Measurements from ENCODE around the gene KIF16B. TPM values are rescaled to one million over a fixed set of nuclear protein-coding genes. Genes with fewer than 3 reads are reported as not detected.

The KIF16B gene
- total and polyA plus RNA-seq, 9 of the 15 experiments (the other 6 are each of a cell fraction or from before 2014, with no cell fraction given): 1.00 to 10.6 (median 8.5) TPM

DNA sequence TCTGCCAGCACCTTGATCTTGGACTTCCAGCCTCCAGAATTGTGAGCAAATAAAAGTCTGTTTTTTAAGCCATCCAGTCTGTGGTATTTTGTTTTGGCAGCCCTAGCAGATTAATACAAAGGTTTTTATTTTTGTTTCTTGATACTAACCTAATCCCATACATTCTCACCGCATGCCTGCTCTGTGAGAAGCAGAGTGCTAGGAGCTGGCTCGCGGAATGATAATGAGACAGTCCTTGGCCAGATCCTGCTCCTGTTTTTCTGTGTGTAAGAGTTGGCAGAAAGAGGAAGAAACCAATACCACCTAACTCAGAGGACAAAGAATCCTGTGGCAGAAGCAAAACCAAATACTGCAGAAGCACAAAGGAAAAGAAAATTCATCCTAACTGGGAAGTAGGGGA, 82.6 kb downstream of the KIF16B start:
- FAIRE-seq (no peak), DNase-seq (ENCODE audit: extremely low read depth in 1 of 4, low spot score in 3 of 4) (no peak), ATAC-seq (no peak)
- Histone ChIP-seq H2AFZ (ENCODE audit: low read depth, low read length) (no peak overlapping the region), H3K9me3 (replicated peaks; ENCODE audit: control insufficient read depth, insufficient read depth, low read depth, low read length) (no peaks in the 10 kb centered on the region), H4K20me1 (replicated peaks; ENCODE audit: control insufficient read depth, insufficient read depth, low read length) (no peaks in the 10 kb centered on the region), H3K79me2 (ENCODE audit: control insufficient read depth, insufficient read depth, low read length) (no peaks in the 10 kb centered on the region), H3K4me1 (replicated peaks in 1 of 2; ENCODE audit: control insufficient read depth in 2 of 2, insufficient read depth in 2 of 2, low read length in 2 of 2) (no peaks in the 10 kb centered on the region; a peak in 1 of 5 replicates), H3K4me3 (no peak overlapping the region), H3K4me2 (ENCODE audit: insufficient read depth, low read length) (no peak overlapping the region), H3K27me3 (ENCODE audit: control insufficient read depth in 2 of 2, insufficient read depth in 2 of 2, low read length in 2 of 2) (no peaks in the 10 kb centered on the region), H3K27ac (ENCODE audit: extremely low read depth, low read depth, low read length) (no peak overlapping the region), H3K9me1 (ENCODE audit: control insufficient read depth, insufficient read depth, low read length) (no peaks in the 10 kb centered on the region), H3K9ac (ENCODE audit: insufficient read depth in 1 of 2, low read depth in 2 of 2, low read length in 2 of 2) (no peak overlapping the region), H3K36me3 (ENCODE audit: control insufficient read depth, insufficient read depth, low read length) (no peaks in the 10 kb centered on the region)
- intact Hi-C loops (cut with micrococcal nuclease): no loop called here
- WGBS (ENCODE audit: insufficient coverage, low coverage, missing lambda C conversion rate): 86% methylated on average over 3 of the region's 3 CpGs
- in situ Hi-C loops (cut with MboI): no loop called here
- CTCF ChIA-PET (ENCODE audit: low intra/inter-chr PET ratio): no interaction called here
- POLR2A ChIA-PET: no interaction called here
- no TSS peak for BruUV-seq (replicated peaks)
- no peak for TF ChIP-seq ZNF253 (CRISPR knock-in tag; conservative IDR thresholded peaks at IDR 0.05)

DNA sequence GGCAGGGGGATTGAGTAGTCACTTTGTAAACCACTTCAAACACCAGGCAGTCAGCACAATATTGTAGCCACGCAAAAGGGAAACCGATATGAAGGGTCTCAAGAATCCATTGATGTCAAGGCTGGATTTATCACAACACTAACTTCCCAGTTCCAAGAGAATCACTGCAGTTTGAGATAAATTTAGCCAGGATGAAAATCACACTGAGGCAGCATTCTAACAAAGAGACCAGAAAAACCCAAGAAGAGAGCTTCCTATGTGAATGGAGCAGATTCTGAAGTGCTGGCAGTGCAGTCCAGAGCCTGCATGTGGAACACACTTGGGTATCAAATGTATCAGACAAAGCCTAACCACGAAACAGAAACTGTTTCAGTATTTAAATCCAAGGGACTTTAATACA, 84.6 kb downstream of the KIF16B start:
- Histone ChIP-seq H3K79me2 (ENCODE audit: control insufficient read depth, insufficient read depth, low read length) (no peaks in the 10 kb centered on the region), H3K9me1 (ENCODE audit: control insufficient read depth, insufficient read depth, low read length) (no peaks in the 10 kb centered on the region), H3K9me3 (replicated peaks; ENCODE audit: control insufficient read depth, insufficient read depth, low read depth, low read length) (no peaks in the 10 kb centered on the region), H3K27me3 (ENCODE audit: control insufficient read depth in 2 of 2, insufficient read depth in 2 of 2, low read length in 2 of 2) (no peaks in the 10 kb centered on the region), H3K9ac (ENCODE audit: insufficient read depth in 1 of 2, low read depth in 2 of 2, low read length in 2 of 2) (no peak overlapping the region), H3K4me1 (replicated peaks in 1 of 2; ENCODE audit: control insufficient read depth in 2 of 2, insufficient read depth in 2 of 2, low read length in 2 of 2) (no peaks in the 10 kb centered on the region; a peak in 1 of 5 replicates), H3K36me3 (ENCODE audit: control insufficient read depth, insufficient read depth, low read length) (no peaks in the 10 kb centered on the region), H3K4me3 (no peak overlapping the region), H3K27ac (ENCODE audit: extremely low read depth, low read depth, low read length) (no peak overlapping the region), H3K4me2 (ENCODE audit: insufficient read depth, low read length) (no peak overlapping the region), H4K20me1 (replicated peaks; ENCODE audit: control insufficient read depth, insufficient read depth, low read length) (no peaks in the 10 kb centered on the region), H2AFZ (ENCODE audit: low read depth, low read length) (no peak overlapping the region)
- ATAC-seq (no peak), FAIRE-seq (no peak), DNase-seq (ENCODE audit: extremely low read depth in 1 of 4, low spot score in 3 of 4) (no peak)
- CTCF ChIA-PET (ENCODE audit: low intra/inter-chr PET ratio): no interaction called here
- WGBS (ENCODE audit: insufficient coverage, low coverage, missing lambda C conversion rate): 61% methylated on average over 3 of the region's 3 CpGs
- no TSS peak for BruUV-seq (replicated peaks)
- intact Hi-C loops (cut with micrococcal nuclease): no loop called here
- in situ Hi-C loops (cut with MboI): no loop called here
- POLR2A ChIA-PET: interaction anchor here (0.8 kb wide), 1 partner anchor 233 kb away, joined by 4 read pairs; no protein-coding TSS in a partner anchor
- TF ChIP-seq, protein P1, sequence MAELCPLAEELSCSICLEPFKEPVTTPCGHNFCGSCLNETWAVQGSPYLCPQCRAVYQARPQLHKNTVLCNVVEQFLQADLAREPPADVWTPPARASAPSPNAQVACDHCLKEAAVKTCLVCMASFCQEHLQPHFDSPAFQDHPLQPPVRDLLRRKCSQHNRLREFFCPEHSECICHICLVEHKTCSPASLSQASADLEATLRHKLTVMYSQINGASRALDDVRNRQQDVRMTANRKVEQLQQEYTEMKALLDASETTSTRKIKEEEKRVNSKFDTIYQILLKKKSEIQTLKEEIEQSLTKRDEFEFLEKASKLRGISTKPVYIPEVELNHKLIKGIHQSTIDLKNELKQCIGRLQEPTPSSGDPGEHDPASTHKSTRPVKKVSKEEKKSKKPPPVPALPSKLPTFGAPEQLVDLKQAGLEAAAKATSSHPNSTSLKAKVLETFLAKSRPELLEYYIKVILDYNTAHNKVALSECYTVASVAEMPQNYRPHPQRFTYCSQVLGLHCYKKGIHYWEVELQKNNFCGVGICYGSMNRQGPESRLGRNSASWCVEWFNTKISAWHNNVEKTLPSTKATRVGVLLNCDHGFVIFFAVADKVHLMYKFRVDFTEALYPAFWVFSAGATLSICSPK (IDR thresholded peaks at IDR 0.05; ENCODE audit: borderline replicate concordance): no peak
- no peak for TF ChIP-seq CAMTA2 (CRISPR knock-in tag; conservative IDR thresholded peaks at IDR 0.05)
- TF ChIP-seq, protein P2, sequence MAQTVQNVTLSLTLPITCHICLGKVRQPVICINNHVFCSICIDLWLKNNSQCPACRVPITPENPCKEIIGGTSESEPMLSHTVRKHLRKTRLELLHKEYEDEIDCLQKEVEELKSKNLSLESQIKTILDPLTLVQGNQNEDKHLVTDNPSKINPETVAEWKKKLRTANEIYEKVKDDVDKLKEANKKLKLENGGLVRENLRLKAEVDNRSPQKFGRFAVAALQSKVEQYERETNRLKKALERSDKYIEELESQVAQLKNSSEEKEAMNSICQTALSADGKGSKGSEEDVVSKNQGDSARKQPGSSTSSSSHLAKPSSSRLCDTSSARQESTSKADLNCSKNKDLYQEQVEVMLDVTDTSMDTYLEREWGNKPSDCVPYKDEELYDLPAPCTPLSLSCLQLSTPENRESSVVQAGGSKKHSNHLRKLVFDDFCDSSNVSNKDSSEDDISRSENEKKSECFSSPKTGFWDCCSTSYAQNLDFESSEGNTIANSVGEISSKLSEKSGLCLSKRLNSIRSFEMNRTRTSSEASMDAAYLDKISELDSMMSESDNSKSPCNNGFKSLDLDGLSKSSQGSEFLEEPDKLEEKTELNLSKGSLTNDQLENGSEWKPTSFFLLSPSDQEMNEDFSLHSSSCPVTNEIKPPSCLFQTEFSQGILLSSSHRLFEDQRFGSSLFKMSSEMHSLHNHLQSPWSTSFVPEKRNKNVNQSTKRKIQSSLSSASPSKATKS (CRISPR knock-in tag; IDR thresholded peaks at IDR 0.05): no peak
- TF ChIP-seq ZNF384 (IDR thresholded peaks at IDR 0.05; ENCODE audit: low read depth, low read length): no peak
- no peak for TF ChIP-seq ZNF445 (CRISPR knock-in tag; IDR thresholded peaks at IDR 0.05; ENCODE audit: low read depth)
- TF ChIP-seq SAP30 (IDR thresholded peaks at IDR 0.05; ENCODE audit: borderline replicate concordance, insufficient read depth, low read depth, low read length, poor library complexity, severe bottlenecking): no peak
- TF ChIP-seq, protein P3, sequence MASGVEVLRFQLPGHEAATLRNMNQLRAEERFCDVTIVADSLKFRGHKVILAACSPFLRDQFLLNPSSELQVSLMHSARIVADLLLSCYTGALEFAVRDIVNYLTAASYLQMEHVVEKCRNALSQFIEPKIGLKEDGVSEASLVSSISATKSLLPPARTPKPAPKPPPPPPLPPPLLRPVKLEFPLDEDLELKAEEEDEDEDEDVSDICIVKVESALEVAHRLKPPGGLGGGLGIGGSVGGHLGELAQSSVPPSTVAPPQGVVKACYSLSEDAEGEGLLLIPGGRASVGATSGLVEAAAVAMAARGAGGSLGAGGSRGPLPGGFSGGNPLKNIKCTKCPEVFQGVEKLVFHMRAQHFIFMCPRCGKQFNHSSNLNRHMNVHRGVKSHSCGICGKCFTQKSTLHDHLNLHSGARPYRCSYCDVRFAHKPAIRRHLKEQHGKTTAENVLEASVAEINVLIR (CRISPR knock-in tag; IDR thresholded peaks at IDR 0.05): no peak
- TF ChIP-seq, protein P4, sequence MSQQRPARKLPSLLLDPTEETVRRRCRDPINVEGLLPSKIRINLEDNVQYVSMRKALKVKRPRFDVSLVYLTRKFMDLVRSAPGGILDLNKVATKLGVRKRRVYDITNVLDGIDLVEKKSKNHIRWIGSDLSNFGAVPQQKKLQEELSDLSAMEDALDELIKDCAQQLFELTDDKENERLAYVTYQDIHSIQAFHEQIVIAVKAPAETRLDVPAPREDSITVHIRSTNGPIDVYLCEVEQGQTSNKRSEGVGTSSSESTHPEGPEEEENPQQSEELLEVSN (IDR thresholded peaks at IDR 0.05; ENCODE audit: borderline replicate concordance in 1 of 2, extremely low read depth in 1 of 2, insufficient read depth in 1 of 2, insufficient read length in 1 of 2, low read depth in 1 of 2, low read length in 1 of 2, poor library complexity in 1 of 2, severe bottlenecking in 1 of 2): no peak
